Fibroblast of lung (primary cell): Measurements from ENCODE around the gene LMF1. TPM values are rescaled to one million over a fixed set of nuclear protein-coding genes. Genes with fewer than 3 reads are reported as not detected.

ENCODE experiments used
- DNase-seq, 2 donors: peaks; one replicate each; pipeline versions ENCODE4 v3.0.0 to v3.0.0-alpha.2; 2010; ENCODE audit warnings: low read depth in 2 of 2
- H2AFZ ChIP-seq: 2 replicates; pipeline ENCODE4 v1.5.1; 2012; ENCODE audit warnings: low read length, control low read depth, inconsistent platforms
- H3K27ac ChIP-seq: 2 replicates; pipeline ENCODE4 v1.5.1; 2011; ENCODE audit warnings: low read length, control low read depth; ENCODE audit not compliant: insufficient read depth
- H3K27me3 ChIP-seq: 2 replicates; pipeline ENCODE4 v1.5.1; 2011; ENCODE audit warnings: mild to moderate bottlenecking, low read length; ENCODE audit not compliant: control insufficient read depth, insufficient read depth
- H3K36me3 ChIP-seq: 2 replicates; pipeline ENCODE4 v1.5.1; 2011; ENCODE audit warnings: low read length; ENCODE audit not compliant: control insufficient read depth, insufficient read depth
- H3K4me1 ChIP-seq: 2 replicates; pipeline ENCODE4 v1.5.1; 2011; ENCODE audit warnings: low read length; ENCODE audit not compliant: control insufficient read depth, insufficient read depth; ENCODE audit errors: extremely low read depth
- H3K4me2 ChIP-seq: 2 replicates; pipeline ENCODE4 v1.5.1; 2011; ENCODE audit warnings: low read length, control low read depth; ENCODE audit not compliant: insufficient read depth; ENCODE audit errors: extremely low read depth
- H3K4me3 ChIP-seq, 4 experiments: fragments of 200-600 bp in 1 of 4; sonication (generic) in 1 of 4; replicated peaks in 1 of 4; 2 replicates each; pipeline ENCODE4 v1.5.1; 2011 to 2016; ENCODE audit warnings: low read length in 4 of 4, low read depth in 3 of 4, mild to moderate bottlenecking in 3 of 4, control low read depth in 2 of 4, inconsistent platforms in 1 of 4, mixed read lengths in 1 of 4; ENCODE audit not compliant: insufficient read depth in 1 of 4; ENCODE audit errors: control extremely low read depth in 1 of 4
- H3K79me2 ChIP-seq: 2 replicates; pipeline ENCODE4 v1.5.1; 2012; ENCODE audit warnings: mild to moderate bottlenecking, low read length, inconsistent platforms; ENCODE audit not compliant: control insufficient read depth, insufficient read depth
- H3K9ac ChIP-seq: 2 replicates; pipeline ENCODE4 v1.5.1; 2011; ENCODE audit warnings: mild to moderate bottlenecking, low read length, control low read depth; ENCODE audit not compliant: insufficient read depth
- H3K9me3 ChIP-seq: 2 replicates; pipeline ENCODE4 v1.5.1; 2012; ENCODE audit warnings: low read depth, low read length; ENCODE audit not compliant: control insufficient read depth, insufficient read depth
- H4K20me1 ChIP-seq: 2 replicates; pipeline ENCODE4 v1.5.1; 2011; ENCODE audit warnings: low read length; ENCODE audit not compliant: control insufficient read depth, insufficient read depth; ENCODE audit errors: extremely low read depth
- EZH2 ChIP-seq: IDR thresholded peaks from 2 replicates; pipeline ENCODE4 v1.5.1; 2012; ENCODE audit warnings: low read length, control low read depth, mild to moderate bottlenecking; ENCODE audit errors: missing control alignments
- polyA plus RNA-seq, 2 donors: library from polyadenylated mRNA; depleted of rRNA in 1 of 2; stranded (reverse) in 1 of 2; unstranded in 1 of 2; fragments of >200 nt; gene quantifications; 2 replicates each; pipeline ENCODE4 v1.2.1, GENCODE V29; 2011 to 2012; ENCODE audit warnings: missing spikeins in 1 of 2
- total RNA-seq: library from RNA; depleted of rRNA; stranded (reverse); fragments of >200 nt; gene quantifications from 2 replicates; pipeline ENCODE4 v1.2.1, GENCODE V29; 2014
- TF ChIP-seq, protein P1 (sequence below), 2 donors: IDR thresholded peaks in 1 of 2; conservative IDR thresholded peaks in 1 of 2; 1 replicate in 1 of 2; 2 replicates in 1 of 2; pipeline ENCODE4 v1.5.1; 2011 to 2012; ENCODE audit warnings: low read length in 2 of 2, control low read depth in 1 of 2, inconsistent platforms in 1 of 2, low read depth in 1 of 2, mild to moderate bottlenecking in 1 of 2

Gene LMF1
- total and polyA plus RNA-seq, 2 donors (not counting 1 experiment from before 2014, with no cell fraction given): 12.3 to 12.6 TPM

DNA sequence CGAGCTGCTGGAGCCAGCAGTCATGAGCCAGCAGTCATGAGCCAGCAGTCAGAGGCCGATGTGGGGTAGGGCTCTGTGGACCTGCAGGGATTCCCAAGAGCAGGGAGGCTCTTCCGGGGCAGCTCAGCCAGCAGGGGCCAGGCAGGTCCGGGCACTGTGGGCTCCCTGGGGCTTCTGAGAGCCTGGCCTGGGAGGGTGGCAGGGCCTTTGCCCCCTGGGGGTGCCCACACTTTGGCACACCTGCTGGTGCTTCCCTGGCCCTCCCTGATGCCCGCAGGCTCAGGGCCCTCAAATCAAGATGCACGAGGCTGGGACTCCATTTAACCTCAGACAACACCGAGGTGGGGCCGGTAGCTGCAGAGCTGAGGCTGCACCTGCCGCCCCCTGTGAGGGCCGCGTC lies 28.9 kb upstream of the LMF1 start:
- DNase-seq: no peak
- Histone ChIP-seq H3K27ac (no peak overlapping the region), H3K27me3 (no peaks in the 10 kb centered on the region), H3K9me3 (no peaks in the 10 kb centered on the region), H3K79me2 (no peaks in the 10 kb centered on the region), H2AFZ (no peak overlapping the region), H4K20me1 (no peaks in the 10 kb centered on the region), H3K4me3 (no peak overlapping the region), H3K4me2 (no peak overlapping the region), H3K36me3 (no peaks in the 10 kb centered on the region), H3K9ac (no peak overlapping the region), H3K4me1 (no peaks in the 10 kb centered on the region)
- TF ChIP-seq, protein P1, sequence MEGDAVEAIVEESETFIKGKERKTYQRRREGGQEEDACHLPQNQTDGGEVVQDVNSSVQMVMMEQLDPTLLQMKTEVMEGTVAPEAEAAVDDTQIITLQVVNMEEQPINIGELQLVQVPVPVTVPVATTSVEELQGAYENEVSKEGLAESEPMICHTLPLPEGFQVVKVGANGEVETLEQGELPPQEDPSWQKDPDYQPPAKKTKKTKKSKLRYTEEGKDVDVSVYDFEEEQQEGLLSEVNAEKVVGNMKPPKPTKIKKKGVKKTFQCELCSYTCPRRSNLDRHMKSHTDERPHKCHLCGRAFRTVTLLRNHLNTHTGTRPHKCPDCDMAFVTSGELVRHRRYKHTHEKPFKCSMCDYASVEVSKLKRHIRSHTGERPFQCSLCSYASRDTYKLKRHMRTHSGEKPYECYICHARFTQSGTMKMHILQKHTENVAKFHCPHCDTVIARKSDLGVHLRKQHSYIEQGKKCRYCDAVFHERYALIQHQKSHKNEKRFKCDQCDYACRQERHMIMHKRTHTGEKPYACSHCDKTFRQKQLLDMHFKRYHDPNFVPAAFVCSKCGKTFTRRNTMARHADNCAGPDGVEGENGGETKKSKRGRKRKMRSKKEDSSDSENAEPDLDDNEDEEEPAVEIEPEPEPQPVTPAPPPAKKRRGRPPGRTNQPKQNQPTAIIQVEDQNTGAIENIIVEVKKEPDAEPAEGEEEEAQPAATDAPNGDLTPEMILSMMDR (conservative IDR thresholded peaks at IDR 0.05 in 1 of 2, IDR thresholded peaks at IDR 0.05 in 1 of 2; ENCODE audit: low read depth in 1 of 2, low read length in 2 of 2): no peak
- TF ChIP-seq EZH2: no peak

DNA sequence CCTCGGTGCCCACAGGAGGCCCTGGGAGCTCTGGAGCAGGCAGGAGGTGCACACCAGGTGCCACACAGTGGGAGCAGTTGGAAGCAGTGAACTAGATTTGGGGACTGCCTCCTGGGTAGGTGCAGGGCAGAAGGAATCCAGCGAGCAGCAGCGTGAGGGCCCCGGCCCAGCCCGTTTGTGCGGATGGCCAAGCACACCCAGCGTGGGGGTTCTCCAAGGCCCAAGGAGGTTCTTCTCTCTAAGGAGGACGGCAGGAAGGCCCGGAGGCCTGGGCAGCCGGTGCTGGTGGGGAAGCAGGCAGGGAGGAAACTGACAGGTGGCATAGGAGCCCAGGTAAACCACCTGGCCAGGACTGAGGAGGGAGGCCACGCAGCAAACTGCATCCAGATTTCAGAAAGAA lies 27.8 kb upstream of the LMF1 start:
- Histone ChIP-seq H4K20me1 (no peaks in the 10 kb centered on the region), H3K79me2 (no peaks in the 10 kb centered on the region), H3K4me1 (no peaks in the 10 kb centered on the region), H3K9ac (no peak overlapping the region), H3K4me2 (no peak overlapping the region), H3K9me3 (no peaks in the 10 kb centered on the region), H2AFZ (no peak overlapping the region), H3K27me3 (no peaks in the 10 kb centered on the region), H3K4me3 (no peak overlapping the region), H3K27ac (no peak overlapping the region), H3K36me3 (no peaks in the 10 kb centered on the region)
- no peak for DNase-seq
- TF ChIP-seq EZH2: no peak

DNA sequence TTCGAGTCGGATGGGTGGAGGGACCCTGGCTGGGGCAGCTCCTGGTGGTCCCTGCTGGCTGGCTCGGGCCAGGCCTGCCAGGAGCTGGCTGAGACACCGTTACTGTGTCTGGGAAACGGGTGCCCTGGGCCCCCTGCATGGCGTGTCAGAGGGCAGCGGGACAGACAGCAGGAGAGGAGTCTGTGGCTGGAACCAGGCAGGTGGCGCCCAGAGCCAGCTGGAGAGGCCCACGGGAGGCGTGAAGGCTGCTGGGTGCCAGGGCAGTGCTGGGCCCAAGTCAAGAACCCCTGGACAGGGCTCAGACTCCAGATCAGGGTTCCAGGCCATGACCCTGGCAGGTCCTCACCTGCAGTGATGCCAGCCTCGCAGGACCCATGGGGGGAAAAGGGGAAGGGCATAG lies 27.4 kb upstream of the LMF1 start:
- H3K9me3 ChIP-seq: no peaks in the 10 kb centered on the region

More for the DNA sequence above, 27.4 kb upstream of the LMF1 start:
- H3K27me3 ChIP-seq: no peaks in the 10 kb centered on the region
- H3K79me2 ChIP-seq: no peaks in the 10 kb centered on the region
- H3K4me2 ChIP-seq: no peak overlapping the region
- H3K4me3 ChIP-seq: no peak overlapping the region
- no peak overlapping the region for H3K27ac ChIP-seq
- no peaks in the 10 kb centered on the region for H3K36me3 ChIP-seq
- H4K20me1 ChIP-seq: no peaks in the 10 kb centered on the region
- H3K9ac ChIP-seq: no peak overlapping the region
- H2AFZ ChIP-seq: no peak overlapping the region
- no peaks in the 10 kb centered on the region for H3K4me1 ChIP-seq
- no peak for TF ChIP-seq EZH2
- TF ChIP-seq, protein P1 (conservative IDR thresholded peaks at IDR 0.05 in 1 of 2, IDR thresholded peaks at IDR 0.05 in 1 of 2; ENCODE audit: low read depth in 1 of 2, low read length in 2 of 2): no peak
- no peak for DNase-seq
